Transverse colon (tissue), 4 donors: ENCODE results near the gene BCAS1.

ENCODE experiments used
- CTCF ChIP-seq, 5 experiments: fragments of 200-600 bp in 3 of 5; fragments of 450-650 bp in 2 of 5; sonication (generic) in 3 of 5; IDR thresholded peaks; 1 replicate in 2 of 5; 2 replicates in 3 of 5; pipeline ENCODE4 v1.5.1; 2016 to 2017; ENCODE audit warnings: antibody characterized with exemption in 5 of 5, inconsistent platforms in 3 of 5, mild to moderate bottlenecking in 2 of 5, moderate library complexity in 1 of 5
- EP300 ChIP-seq: sonication (generic); formaldehyde crosslinking; IDR thresholded peaks from one replicate; pipeline ENCODE4 v1.6.1; 2017; ENCODE audit warnings: antibody characterized with exemption, low read depth
- POLR2A ChIP-seq: fragments of 450-650 bp; IDR thresholded peaks from one replicate; pipeline ENCODE4 v1.6.1; 2016; ENCODE audit warnings: antibody characterized with exemption, mild to moderate bottlenecking, moderate library complexity
- POLR2AphosphoS5 ChIP-seq, 3 donors: sonication (generic); formaldehyde crosslinking; IDR thresholded peaks; one replicate each; pipeline ENCODE4 v1.6.1; 2016; ENCODE audit warnings: antibody characterized with exemption in 3 of 3

- no peak for TF ChIP-seq CTCF (IDR thresholded peaks at IDR 0.05)
- no peak for TF ChIP-seq EP300
- TF ChIP-seq POLR2A = no peak
- TF ChIP-seq POLR2AphosphoS5 (IDR thresholded peaks at IDR 0.05) = peak in 1 of 3 donors; percentile 22
Measured at GRCh38 chr20:53929974-53930650, 140.3 kb downstream of the BCAS1 start.
